NCI-H2196 treated with DMSO at 0.1 percent for 48 hours (cell line): ENCODE data around the gene WDR20.

Experiments used
- DNase-seq: peaks from one replicate; lab custom pipeline; 2025; ENCODE audit not compliant: unreplicated experiment; lab: John Stamatoyannopoulos, UW

WDR20 gene

GRCh38 chr14:102215576-102216250 is 76.0 kb downstream of the WDR20 start:
- no peak for DNase-seq

DNA sequence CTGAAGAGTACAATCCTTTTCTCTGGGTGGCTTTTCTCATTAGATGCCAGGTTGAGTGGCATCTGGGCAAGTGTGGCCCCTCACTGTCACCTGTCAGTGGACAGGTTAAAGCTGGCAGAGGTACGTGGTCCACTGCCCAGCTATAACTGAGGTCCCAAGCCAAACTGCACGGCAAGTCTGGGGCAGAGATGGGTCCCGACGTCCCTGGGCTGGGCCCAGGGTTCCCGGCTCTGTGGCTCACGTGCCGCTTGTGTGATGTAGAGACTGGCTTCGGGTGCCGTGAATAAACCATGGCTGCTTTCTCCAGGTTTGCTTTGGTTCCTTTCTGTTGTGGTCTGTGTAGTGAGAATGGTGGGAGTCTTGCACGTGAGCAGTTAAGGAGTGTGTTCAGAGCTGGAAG is 77.7 kb downstream of the WDR20 start:
- no peak for DNase-seq

DNA sequence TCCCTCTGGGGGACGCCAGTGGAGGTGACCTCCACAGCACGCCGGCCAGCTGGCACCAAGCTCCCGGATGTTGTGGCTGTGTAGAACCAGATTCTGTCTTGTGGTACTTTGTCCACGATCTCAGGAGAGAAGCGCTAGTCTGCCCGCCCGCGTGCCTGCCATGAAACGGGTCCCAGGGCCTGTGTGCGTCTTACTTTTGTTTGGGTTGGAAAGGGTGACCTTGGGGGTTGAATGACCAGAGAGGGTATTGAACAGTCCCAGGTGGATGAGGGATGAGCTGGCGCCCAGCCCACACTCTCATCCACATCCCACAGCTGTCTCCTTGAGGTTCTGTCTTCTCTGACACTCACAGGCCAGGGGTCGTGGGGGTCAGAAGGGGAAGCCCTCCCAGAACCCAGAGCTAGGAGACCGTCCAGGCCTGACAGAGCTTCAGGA is 78.3 kb downstream of the WDR20 start:
- no peak for DNase-seq

- no peak for DNase-seq
These were observed 79.0 kb downstream of the WDR20 start for GRCh38 chr14:102218688-102219087.

DNA sequence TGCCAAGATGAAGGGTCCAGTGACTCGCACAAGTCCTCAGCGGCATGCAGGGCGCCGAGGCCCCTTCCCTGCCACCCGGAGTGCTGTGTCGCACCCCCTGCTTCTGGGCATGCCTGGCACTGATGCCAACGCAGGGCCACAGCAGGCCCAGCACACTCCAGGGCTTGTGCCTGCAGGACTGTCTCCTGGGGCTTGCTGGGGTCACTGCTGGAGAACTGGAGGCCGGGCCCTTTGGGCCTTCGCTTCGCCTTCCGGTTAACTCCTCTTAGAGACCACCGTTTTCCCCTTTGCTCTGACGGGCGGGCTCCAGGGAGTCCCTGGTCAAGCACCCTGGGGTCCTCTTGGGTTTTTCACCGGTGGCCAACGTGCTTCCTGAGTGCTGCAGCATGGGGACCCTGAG is 79.6 kb downstream of the WDR20 start:
- DNase-seq: no peak

- no peak for DNase-seq
These were observed 80.3 kb downstream of the WDR20 start for GRCh38 chr14:102220031-102220430.

DNA sequence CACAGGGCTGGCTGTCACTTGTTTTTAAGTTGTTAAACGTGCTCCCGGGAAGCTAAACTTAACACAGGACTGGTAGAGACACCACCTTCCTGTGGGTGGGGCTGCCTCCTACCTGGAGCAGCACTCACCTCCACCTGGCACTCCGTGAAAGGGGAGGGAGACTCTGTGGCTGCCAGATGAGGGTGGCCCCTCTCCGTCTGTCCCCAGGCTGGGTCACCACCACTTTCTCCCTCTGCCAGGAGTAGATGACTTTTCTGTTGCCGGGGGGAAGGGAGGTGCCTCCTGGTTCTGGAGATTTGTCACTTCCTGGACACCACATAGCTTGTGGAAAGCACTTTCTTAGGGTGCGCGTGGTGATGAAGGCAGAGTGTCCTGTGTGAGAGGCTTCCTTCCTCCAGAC is 81.3 kb downstream of the WDR20 start:
- DNase-seq: no peak

DNA sequence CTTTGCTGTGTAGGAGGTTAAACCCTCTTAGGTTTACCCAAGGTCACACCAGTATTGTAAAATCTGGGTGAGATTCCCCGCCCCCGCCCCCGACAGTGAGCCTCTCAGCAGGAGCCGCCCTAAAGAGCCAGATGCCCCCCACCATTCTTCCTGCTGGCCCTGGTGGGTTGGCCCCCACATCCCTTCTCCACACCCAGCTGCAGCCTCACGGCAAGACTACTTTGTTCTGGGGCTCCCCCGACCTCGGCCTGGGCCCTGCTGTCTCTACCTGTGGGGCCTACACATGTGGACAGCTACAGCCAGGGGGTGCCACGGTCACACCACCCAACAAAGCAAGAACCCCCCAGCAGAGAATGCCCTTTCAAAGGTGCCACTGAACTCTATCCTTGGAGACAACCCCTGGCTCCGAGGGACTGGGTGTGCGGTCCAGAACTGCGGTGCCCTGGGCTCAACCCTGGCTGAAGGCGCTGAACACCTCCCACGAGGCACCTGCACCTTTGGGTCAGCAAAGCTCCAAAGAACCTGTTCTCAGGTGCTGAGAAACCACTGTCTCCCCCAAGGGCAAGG is 82.4 kb downstream of the WDR20 start:
- DNase-seq: no peak

- DNase-seq: no peak
These were observed 83.1 kb downstream of the WDR20 start for GRCh38 chr14:102222751-102223150.

DNA sequence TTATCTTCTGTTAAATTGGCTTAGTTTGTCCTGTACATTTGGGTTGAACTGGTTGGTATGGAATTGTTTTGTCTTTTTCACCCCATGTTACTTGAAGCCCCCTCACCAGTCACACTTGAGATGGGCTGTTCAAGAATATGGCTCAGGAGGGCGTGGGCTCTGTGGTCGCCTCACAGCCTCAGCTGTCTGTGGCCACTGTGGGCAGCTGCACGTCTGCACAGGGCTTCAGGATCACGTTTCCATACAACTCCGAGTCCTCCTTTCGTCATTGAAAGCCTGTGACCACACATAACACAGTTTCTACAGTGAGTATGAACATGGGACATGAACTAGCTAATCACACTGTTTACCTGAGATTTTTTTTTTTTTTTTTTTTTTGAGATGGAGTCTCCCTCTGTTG is 84.0 kb downstream of the WDR20 start:
- DNase-seq: no peak

- no peak for DNase-seq
These were observed 85.7 kb downstream of the WDR20 start for GRCh38 chr14:102225386-102225785.

DNA sequence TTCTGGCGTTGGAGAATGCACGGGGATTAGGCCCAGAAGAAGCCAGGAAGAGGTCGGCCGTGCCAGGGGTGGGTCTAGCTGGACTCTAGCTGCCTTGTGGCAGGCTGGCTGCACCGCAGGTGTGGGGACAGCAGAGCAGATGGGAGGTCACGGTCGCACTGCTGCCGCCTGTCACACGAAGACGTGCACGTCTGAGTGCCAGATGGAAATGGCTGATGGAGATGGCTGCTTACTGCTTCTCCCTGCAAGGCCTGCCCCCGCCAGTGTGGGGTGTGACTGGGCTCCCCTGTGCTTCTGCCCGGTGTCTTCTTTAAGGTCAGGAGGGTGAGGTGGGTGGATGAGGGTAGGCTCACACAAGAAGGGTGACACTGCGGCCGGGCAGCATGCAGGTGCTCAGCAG is 86.2 kb downstream of the WDR20 start:
- no peak for DNase-seq

GRCh38 chr14:102226356-102227125 is 86.8 kb downstream of the WDR20 start:
- no peak for DNase-seq

- DNase-seq: no peak
These were observed 87.7 kb downstream of the WDR20 start for GRCh38 chr14:102227184-102227964.

- no peak for DNase-seq
These were observed 89.5 kb downstream of the WDR20 start for GRCh38 chr14:102229071-102229738.

- DNase-seq: no peak
These were observed 90.0 kb downstream of the WDR20 start for GRCh38 chr14:102229739-102230092.

- DNase-seq: no peak
These were observed 90.9 kb downstream of the WDR20 start for GRCh38 chr14:102230481-102231210.

GRCh38 chr14:102231476-102232347 is 92.0 kb downstream of the WDR20 start:
- DNase-seq: no peak

DNA sequence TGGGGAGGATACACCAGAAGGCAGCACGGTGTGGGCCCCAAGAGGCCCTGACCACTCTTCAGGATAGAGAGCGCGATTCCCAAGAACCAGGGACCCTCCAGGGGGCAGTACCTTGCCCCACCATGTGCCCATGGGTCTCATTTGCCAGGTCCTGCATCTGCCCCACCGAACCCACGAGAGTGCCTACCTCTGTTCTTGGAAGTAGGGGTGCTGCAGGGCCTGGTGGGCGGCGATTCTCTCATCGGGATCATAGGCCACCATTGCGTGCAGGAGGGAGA is 92.6 kb downstream of the WDR20 start:
- no peak for DNase-seq

DNA sequence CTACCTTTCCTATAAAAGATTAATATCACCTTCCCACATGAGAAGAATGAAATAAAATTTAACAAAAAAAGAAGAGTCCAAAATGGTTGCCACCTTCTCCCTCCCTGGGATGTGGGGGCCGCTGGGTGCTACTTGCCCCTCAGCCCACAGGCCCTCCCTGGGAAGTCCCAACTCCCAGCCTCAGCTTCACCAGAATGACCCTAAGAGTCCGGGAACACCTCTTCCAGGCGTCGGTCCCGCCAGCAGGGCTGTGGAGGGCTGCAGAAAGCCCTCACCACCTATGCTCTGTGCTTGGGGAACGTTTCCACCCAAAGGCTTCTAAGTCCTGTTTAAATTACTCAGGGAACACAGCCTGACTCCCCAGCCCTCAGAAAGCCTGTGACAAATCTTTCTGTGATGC is 93.4 kb downstream of the WDR20 start:
- DNase-seq: no peak
